Activated CD4-positive, CD25-positive, alpha-beta regulatory T cell (primary cell): ENCODE results near the gene PTBP1.

ENCODE experiments used
- DNase-seq, 4 experiments: peaks; one replicate each; lab custom pipeline; 2025; lab: John Stamatoyannopoulos, UW

PTBP1 gene

GRCh38 chr19:772730-773436 is 24.4 kb upstream of the PTBP1 start:
- DNase-seq, result no peak

- no peak for DNase-seq
Measured at GRCh38 chr19:776549-776948, 20.7 kb upstream of the PTBP1 start.

GRCh38 chr19:778910-779653 is 18.2 kb upstream of the PTBP1 start:
- no peak for DNase-seq

- DNase-seq, result no peak
Measured at GRCh38 chr19:780935-781334, 16.3 kb upstream of the PTBP1 start.

GRCh38 chr19:781800-782184 is 15.5 kb upstream of the PTBP1 start:
- no peak for DNase-seq

DNA sequence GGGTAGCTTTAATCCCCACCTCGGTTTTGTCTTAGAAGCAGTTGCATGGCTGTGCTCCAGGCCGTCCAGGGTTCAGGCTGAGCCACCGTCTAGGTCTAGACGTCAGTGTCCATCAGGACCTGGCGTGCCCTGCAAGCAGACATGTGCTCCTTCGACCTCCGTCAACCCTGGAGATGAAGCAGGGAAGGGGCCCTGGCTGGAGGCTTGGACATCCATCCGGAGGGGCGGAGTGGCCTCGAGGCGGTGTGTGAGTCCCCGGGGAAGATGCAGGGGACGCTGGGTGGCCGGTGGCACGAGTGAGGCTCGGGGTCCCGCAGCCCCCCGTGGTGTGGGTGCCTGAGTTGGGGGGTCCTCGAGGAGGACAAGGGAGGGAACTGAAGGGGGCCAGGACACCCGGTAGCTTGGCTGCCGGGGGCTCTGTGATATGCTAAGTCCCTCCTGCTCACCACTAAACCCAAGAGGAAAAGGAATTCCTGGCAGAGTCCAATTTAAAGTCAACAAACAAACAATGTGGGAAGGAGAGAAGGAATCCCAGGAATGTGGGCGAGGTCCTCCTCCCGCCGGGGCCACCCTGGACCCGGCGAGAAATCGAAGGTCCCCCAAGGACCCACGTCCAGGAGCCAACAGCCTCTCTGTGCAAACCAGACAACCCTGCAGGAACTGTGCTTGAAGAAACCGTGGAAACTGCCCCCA is 14.9 kb upstream of the PTBP1 start:
- DNase-seq, result no peak

DNA sequence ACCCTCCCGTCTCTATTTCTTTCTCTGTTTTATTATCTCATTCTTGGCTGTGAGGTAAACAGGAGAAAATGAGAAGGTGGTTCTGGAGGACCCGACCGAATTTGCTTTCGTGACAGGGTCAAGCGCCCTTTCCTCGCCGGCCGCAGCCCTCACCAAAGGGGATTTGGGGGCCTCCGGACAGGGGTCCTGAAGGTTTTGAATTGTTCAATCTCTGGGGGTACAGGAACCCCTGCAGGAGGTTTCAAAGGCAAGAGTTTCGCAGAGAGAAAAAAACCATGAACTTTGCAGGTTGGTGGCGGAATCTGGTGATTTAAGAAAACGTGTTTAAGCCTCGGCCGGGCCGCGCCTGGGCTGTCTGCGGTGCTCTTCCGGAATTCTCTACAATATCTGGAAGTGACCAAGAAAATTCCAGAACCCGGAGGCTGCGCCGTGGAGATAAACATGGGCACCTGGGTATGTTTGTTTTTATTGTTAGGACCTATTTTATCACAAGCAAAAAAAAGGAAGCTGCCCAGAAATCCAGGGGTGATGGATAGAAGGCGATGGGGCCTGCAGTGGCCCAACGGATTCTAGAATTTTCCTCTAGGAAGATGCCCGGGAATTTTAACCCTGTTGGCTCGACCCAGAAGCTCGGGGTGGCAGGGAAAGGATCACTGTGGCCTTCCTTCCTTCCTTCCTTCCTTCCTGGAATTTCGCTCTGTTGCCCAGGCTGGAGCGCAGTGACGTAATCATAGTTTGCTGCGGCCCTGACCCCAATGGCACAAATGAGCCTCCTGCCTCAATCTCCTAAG is 14.2 kb upstream of the PTBP1 start:
- no peak for DNase-seq

- DNase-seq, result no peak
Measured at GRCh38 chr19:784541-784940, 12.7 kb upstream of the PTBP1 start.

DNA sequence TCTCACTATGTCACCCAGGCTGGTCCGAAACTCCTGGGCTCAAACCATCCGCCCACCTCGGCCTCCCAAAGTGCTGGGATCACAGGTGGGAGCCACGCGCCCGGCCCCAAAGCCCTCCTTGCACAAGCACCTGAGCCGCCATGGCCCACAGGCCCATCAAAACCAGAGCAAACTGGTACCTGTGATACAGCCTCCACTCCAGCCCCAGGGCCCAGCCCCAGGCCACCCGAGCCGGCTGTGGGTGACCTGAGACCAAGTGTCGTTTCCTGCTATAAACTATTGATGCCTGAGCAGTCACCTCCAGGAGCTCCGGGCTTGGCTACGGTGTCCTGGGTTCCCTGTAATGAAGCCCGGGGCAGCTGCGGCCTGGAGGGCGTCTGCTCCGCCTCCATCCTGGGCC is 9.7 kb upstream of the PTBP1 start:
- DNase-seq, result no peak

DNA sequence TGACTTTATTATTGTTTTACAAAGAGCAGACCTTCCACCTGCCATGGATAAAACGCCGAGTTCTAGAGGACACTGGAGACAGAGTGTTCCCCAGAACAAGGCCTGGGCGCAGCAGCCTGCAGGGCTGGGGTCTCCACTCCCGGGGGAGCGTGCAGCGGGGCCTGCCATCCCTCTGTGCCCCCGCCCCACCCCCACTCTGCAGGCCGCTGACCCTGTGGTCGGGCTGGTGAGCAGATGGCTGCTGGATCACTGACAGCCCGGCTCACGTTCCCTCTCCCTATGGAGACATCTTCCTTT is 8.6 kb upstream of the PTBP1 start:
- DNase-seq, result no peak

- no peak for DNase-seq
Measured at GRCh38 chr19:788983-789700, 8.1 kb upstream of the PTBP1 start.

DNA sequence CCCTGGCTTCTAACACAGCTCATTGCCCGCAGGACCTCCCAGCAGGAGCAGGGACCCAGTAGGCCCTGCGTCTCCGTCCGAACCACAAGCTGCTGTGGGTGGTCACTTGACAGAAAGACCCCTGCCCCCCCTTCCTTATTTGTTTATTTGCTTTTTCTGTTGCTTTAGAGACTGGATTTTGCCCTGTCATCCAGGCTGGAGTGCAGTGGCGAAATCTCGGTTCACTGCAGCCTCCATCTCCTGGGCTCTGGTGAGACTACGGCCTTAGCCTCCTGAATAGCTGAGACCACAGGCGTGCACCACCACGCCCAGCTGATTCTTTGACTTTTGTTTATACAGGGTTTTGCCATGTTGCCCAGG is 7.6 kb upstream of the PTBP1 start:
- DNase-seq, result no peak

GRCh38 chr19:791007-791566 is 6.2 kb upstream of the PTBP1 start:
- DNase-seq, result no peak

DNA sequence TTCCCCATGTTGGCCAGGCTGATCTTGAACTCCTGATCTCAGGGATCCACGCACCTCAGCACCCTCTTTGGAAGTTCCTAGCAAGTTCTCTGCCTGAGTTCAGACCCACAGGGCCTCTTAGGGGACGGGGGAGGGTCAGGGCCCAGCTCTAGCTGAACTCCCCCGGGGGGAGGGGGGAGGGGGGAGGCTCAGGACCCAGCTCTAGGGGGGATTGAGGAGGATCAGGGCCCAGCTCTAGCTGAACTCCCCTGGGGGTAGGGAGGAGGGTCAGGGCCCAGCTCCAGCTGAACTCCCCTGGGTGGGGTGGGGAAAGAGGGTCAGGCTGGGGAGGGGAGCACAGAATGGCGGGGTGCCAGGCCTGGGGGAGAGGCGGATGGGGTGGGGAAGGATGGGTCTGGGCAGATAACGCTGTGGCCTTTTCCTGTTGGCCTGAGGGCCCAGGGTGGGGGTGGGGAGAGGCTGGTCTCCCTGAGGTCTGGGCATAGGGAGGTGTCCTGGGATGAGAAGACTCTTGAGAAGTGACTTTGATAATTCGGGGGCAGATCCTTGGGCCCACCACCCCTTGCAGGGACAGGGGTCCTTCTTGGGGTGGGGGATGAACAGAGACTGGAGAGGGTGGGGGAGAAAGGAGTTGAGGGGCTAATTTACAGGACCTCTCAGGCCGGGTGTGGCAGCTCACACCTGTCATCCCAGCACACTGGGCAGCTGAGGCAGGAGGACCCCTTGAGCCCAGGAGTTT is 5.5 kb upstream of the PTBP1 start:
- no peak for DNase-seq

GRCh38 chr19:792306-792885 is 4.9 kb upstream of the PTBP1 start:
- no peak for DNase-seq

DNA sequence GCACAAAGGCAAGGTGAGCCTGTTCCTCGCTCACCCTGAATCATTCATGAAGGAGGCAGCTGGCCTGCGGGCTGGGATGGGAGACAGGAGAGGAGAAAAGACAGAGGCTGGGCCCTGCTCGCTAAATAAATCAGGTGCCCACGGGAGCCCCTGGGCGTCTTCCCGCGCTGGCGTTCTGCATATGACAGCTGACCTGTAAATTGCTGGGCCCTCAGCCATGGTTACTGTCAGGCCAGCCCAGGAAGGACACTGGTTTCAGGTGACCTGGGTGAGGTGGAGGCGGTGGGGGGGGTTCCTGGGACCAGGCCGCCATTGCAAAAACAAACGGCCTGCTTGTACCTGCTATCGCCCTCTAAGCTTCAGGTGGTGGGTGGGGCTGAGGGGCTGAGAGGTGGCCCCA is 3.4 kb upstream of the PTBP1 start:
- no peak for DNase-seq

DNA sequence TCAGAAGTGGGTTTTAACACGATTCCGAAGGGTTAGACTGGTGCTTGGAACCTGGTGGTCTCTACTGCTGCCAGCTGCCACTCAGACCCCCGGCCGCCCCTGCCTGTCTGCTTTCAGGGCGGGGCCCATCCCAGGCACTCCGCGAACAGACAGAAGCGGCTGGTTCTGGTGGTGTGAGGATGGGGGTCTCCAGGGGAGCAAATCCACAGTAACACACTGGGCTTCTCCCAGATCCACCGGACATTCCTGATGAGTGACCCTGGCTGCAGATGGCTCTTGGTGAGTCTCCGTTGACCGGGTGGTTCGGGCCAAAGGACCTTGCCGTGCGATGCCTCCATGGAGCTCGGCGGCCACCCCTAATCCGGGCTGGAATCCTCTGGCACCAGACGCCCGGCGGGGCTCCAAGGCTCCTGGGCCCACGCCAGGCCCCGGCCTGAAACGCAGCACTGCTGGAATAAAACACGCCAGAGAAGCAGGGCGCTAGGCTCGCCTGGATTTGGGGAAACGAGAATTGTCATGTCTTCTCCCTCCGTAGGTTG is 2.1 kb upstream of the PTBP1 start:
- no peak for DNase-seq

DNA sequence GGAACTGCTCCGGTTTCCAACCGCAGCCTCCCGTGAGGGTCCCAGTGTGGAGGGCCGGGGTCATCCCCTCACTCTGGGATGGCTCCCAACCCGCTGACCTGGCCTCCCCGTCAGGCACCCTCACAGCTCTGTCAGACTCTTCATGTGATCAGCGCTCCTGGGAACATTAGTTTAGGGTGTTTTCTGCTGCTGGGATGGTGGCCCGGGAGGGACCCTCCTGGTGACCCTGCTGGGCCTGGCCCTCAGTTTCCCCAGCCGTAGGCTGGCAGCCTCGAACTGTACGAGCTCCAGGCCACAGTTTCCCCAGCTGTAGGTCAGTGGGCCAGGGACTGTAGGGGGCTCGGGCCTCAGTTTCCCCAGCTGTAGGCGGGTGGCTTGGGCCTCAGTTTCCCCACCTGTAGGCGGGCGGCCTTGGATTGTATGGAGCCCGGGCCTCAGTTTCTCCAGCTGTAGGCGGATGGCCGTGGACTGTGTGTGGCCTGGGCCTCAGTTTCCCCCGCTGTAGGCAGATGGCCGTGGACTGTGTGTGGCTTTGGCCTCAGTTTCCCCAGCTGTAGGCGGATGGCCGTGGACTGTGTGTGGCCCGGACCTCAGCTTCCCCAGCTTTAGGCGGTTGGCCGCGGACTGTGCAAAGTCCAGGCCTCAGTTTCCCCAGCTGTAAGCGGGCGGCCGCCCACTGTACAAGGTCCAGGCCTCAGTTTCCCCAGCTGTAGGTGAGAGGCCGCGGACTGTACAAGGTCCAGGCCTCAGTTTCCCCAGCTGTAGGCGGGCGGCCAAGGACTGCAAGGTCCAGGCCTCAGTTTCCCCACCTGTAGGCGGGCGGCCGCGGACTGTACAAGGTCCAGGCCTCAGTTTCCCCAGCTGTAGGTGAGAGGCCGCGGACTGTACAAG is 1.3 kb upstream of the PTBP1 start:
- DNase-seq, result no peak
